ENCODE data around the gene SMIM32.

DNA sequence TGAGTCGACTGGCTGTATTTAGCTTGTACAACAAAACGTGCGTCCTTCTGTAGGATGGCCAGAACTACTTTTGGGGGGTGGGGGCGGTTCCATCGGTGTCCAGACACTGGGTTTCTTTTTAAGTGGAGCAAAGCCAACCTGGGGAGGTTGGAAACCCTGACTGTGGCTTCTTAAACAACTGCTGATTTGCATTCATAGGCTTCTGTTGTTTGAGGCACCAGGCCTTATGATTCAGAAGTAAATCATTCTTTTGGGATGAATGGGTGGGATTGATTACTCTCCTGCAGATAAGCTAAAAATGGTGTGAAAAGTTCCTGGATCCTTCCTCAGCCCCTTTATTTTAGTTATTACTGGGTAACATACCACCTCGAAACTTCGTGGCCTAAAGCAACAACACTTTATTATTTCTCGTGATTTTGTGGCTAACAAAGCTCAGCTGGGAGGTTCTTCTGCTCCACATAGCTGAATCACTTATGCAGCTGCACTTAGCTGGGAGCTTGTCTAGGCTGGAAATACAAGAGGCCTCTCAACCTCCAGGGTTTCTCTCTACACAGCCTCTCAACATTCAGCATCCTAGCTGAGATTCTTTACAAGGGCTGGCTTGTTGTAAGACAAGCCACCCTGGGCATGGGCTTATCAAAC lies 12.2 kb upstream of the SMIM32 start:
- TF ChIP-seq EZH2 (IDR thresholded peaks at IDR 0.05; ENCODE audit: low read depth, unreplicated experiment) (no peak), EZH2phosphoT487 (IDR thresholded peaks at IDR 0.05; ENCODE audit: unreplicated experiment) (no peak), POLR2AphosphoS5 (IDR thresholded peaks at IDR 0.05; ENCODE audit: low read depth) (no peak), ETS1 (IDR thresholded peaks at IDR 0.05) (no peak), CREB1 (CRISPR knock-in tag; IDR thresholded peaks at IDR 0.05; ENCODE audit: low read depth) (no peak)
- TF ChIP-seq, protein P1, sequence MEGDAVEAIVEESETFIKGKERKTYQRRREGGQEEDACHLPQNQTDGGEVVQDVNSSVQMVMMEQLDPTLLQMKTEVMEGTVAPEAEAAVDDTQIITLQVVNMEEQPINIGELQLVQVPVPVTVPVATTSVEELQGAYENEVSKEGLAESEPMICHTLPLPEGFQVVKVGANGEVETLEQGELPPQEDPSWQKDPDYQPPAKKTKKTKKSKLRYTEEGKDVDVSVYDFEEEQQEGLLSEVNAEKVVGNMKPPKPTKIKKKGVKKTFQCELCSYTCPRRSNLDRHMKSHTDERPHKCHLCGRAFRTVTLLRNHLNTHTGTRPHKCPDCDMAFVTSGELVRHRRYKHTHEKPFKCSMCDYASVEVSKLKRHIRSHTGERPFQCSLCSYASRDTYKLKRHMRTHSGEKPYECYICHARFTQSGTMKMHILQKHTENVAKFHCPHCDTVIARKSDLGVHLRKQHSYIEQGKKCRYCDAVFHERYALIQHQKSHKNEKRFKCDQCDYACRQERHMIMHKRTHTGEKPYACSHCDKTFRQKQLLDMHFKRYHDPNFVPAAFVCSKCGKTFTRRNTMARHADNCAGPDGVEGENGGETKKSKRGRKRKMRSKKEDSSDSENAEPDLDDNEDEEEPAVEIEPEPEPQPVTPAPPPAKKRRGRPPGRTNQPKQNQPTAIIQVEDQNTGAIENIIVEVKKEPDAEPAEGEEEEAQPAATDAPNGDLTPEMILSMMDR (conservative IDR thresholded peaks at IDR 0.05; ENCODE audit: low read depth in 2 of 2): no peak
- TF ChIP-seq, protein P2, sequence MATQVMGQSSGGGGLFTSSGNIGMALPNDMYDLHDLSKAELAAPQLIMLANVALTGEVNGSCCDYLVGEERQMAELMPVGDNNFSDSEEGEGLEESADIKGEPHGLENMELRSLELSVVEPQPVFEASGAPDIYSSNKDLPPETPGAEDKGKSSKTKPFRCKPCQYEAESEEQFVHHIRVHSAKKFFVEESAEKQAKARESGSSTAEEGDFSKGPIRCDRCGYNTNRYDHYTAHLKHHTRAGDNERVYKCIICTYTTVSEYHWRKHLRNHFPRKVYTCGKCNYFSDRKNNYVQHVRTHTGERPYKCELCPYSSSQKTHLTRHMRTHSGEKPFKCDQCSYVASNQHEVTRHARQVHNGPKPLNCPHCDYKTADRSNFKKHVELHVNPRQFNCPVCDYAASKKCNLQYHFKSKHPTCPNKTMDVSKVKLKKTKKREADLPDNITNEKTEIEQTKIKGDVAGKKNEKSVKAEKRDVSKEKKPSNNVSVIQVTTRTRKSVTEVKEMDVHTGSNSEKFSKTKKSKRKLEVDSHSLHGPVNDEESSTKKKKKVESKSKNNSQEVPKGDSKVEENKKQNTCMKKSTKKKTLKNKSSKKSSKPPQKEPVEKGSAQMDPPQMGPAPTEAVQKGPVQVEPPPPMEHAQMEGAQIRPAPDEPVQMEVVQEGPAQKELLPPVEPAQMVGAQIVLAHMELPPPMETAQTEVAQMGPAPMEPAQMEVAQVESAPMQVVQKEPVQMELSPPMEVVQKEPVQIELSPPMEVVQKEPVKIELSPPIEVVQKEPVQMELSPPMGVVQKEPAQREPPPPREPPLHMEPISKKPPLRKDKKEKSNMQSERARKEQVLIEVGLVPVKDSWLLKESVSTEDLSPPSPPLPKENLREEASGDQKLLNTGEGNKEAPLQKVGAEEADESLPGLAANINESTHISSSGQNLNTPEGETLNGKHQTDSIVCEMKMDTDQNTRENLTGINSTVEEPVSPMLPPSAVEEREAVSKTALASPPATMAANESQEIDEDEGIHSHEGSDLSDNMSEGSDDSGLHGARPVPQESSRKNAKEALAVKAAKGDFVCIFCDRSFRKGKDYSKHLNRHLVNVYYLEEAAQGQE (IDR thresholded peaks at IDR 0.05; ENCODE audit: unreplicated experiment): no peak

Data from GM23338 (cell line).